Transverse colon (tissue), 4 donors: ENCODE results near the gene ARHGAP21. TPM values are rescaled to one million over a fixed set of nuclear protein-coding genes. Genes with fewer than 3 reads are reported as not detected.

Source experiments
- DNase-seq: peaks from one replicate; pipeline ENCODE4 v3.0.0-alpha.2; 2019
- H3K27ac ChIP-seq, 4 donors: fragments of 200-600 bp; sonication (generic); 2 replicates each; pipeline ENCODE4 v1.5.1; 2016 to 2018; ENCODE audit warnings: inconsistent platforms in 4 of 4
- H3K27me3 ChIP-seq: fragments of 200-600 bp; sonication (generic); 2 replicates; pipeline ENCODE4 v1.5.1; 2017; ENCODE audit warnings: inconsistent platforms
- H3K36me3 ChIP-seq, 4 donors: fragments of 200-600 bp; sonication (generic); 2 replicates each; pipeline ENCODE4 v1.5.1; 2017 to 2019; ENCODE audit warnings: inconsistent platforms in 4 of 4
- H3K4me1 ChIP-seq, 4 donors: fragments of 200-600 bp; sonication (generic); 2 replicates each; pipeline ENCODE4 v1.5.1; 2017 to 2020; ENCODE audit warnings: inconsistent platforms in 4 of 4
- H3K4me3 ChIP-seq, 4 donors: fragments of 200-600 bp; sonication (generic); 1 replicate in 1 of 4; 2 replicates in 3 of 4; pipeline versions ENCODE4 v1.5.1 to v1.6.1; 2017 to 2019; ENCODE audit warnings: inconsistent platforms in 4 of 4
- H3K9me3 ChIP-seq, 2 donors: fragments of 200-600 bp; sonication (generic); 2 replicates each; pipeline ENCODE4 v1.5.1; 2017 to 2019; ENCODE audit warnings: inconsistent platforms in 2 of 2
- EP300 ChIP-seq: sonication (generic); formaldehyde crosslinking; IDR thresholded peaks from one replicate; pipeline ENCODE4 v1.6.1; 2017; ENCODE audit warnings: antibody characterized with exemption, low read depth
- POLR2A ChIP-seq: fragments of 450-650 bp; IDR thresholded peaks from one replicate; pipeline ENCODE4 v1.6.1; 2016; ENCODE audit warnings: antibody characterized with exemption, mild to moderate bottlenecking, moderate library complexity
- POLR2AphosphoS5 ChIP-seq, 3 donors: sonication (generic); formaldehyde crosslinking; IDR thresholded peaks; one replicate each; pipeline ENCODE4 v1.6.1; 2016; ENCODE audit warnings: antibody characterized with exemption in 3 of 3
- WGBS, 2 donors: methylation state at CpG; one replicate each; pipeline ENCODE4 v1.1.5; 2018; ENCODE audit warnings: low coverage in 1 of 2; 5-methylcytosine and 5-hydroxymethylcytosine counted together
- in situ Hi-C, 4 donors: fragments of 200-750 bp; cut with MboI; loops; one replicate each; pipeline versions ENCODE4 v1.15.0 to v1.15.1; 2017; ENCODE audit warnings: low sequenced_read_pairs in 3 of 4, low pct_ligation_motif_present in 1 of 4, low pct_unique_long_range_greater_than_20kb in 1 of 4
- intact Hi-C: fragments of 100-400 bp; cut with DNase I; formaldehyde crosslinking; loops from one replicate; pipeline ENCODE4 v1.15.1; 2023; ENCODE audit warnings: low total_unique reads
- total RNA-seq, 4 donors: library from RNA; depleted of rRNA; stranded (reverse); fragments of >200 nt; gene quantifications; one replicate each; pipeline ENCODE4 v1.1.0, GENCODE V29; 2016
- TF ChIP-seq, protein P1 (sequence below), 5 experiments: fragments of 200-600 bp in 3 of 5; fragments of 450-650 bp in 2 of 5; sonication (generic) in 3 of 5; IDR thresholded peaks; 1 replicate in 2 of 5; 2 replicates in 3 of 5; pipeline ENCODE4 v1.5.1; 2016 to 2017; ENCODE audit warnings: antibody characterized with exemption in 5 of 5, inconsistent platforms in 3 of 5, mild to moderate bottlenecking in 2 of 5, moderate library complexity in 1 of 5

The ARHGAP21 gene
- total RNA-seq, 4 donors from 2014 or later: 62.8 to 94.1 (median 89.3) TPM

DNA sequence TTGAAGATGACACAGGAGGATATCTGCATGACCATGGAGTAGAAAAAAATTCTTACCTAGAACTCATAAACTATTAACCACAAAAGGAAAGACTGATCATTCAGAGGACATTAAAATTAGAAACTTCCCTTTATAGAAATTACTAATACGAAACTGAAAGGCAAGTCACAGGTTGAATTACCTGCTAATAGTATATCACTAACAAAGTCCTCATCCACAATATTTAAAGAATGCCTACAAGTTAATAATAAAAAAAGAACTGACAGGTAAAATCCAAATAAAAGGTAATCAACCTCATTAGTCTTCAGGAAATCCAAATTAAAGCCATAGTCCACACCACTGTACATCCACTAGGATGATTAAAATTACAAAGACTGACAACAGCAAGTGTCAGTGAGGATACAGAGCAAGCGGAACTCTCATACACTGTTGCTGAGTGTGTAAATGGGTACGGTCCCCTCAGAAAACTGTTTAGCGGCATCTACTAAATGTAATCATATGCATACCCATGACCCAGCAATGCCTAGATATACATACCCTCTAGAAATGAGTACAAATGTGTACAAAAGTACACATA lies 71.2 kb downstream of the ARHGAP21 start:
- Histone ChIP-seq H3K27me3 (no peaks in the 10 kb centered on the region), H3K27ac (no peak overlapping the region), H3K36me3 (no peaks in the 10 kb centered on the region), H3K4me3 (no peak overlapping the region), H3K9me3 (no peaks in the 10 kb centered on the region), H3K4me1 (peaks cover 0 to 7% (median 0%) of the 10 kb centered on the region in 4 donors)
- TF ChIP-seq POLR2A (no peak), POLR2AphosphoS5 (IDR thresholded peaks at IDR 0.05) (no peak), EP300 (no peak)
- TF ChIP-seq, protein P1, sequence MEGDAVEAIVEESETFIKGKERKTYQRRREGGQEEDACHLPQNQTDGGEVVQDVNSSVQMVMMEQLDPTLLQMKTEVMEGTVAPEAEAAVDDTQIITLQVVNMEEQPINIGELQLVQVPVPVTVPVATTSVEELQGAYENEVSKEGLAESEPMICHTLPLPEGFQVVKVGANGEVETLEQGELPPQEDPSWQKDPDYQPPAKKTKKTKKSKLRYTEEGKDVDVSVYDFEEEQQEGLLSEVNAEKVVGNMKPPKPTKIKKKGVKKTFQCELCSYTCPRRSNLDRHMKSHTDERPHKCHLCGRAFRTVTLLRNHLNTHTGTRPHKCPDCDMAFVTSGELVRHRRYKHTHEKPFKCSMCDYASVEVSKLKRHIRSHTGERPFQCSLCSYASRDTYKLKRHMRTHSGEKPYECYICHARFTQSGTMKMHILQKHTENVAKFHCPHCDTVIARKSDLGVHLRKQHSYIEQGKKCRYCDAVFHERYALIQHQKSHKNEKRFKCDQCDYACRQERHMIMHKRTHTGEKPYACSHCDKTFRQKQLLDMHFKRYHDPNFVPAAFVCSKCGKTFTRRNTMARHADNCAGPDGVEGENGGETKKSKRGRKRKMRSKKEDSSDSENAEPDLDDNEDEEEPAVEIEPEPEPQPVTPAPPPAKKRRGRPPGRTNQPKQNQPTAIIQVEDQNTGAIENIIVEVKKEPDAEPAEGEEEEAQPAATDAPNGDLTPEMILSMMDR (IDR thresholded peaks at IDR 0.05): no peak
- no peak for DNase-seq
- WGBS, 2 donors: 88 to 89% methylated on average over 4 of the region's 4 CpGs
- in situ Hi-C loops (no loop called here), intact Hi-C loops (no loop called here)

DNA sequence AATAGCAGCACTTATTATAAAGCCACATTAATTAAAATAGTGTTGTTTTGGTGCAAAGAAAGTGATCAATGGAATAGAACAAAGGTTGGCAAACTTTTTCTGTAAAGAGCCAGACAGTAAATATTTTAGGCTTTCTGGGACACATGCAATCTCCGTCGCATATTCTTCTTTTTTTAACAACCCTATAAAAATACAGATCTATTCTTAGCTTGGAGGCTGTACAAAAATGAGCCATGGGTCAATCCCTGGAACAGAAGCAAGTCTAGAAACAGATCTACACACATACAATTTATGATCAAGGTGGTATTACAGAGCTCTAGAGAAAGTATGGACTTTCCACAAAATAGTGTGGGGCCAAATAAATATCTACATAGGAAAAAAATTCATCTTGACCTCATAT lies 71.8 kb downstream of the ARHGAP21 start:
- 50 to 58% methylated on average over 2 of the region's 2 CpGs for WGBS, 2 donors
- DNase-seq: no peak
- TF ChIP-seq, protein P1 (IDR thresholded peaks at IDR 0.05): no peak
- TF ChIP-seq POLR2A (no peak), EP300 (no peak), POLR2AphosphoS5 (IDR thresholded peaks at IDR 0.05) (no peak)
- no peaks in the 10 kb centered on the region for H3K27me3 ChIP-seq
- H3K9me3 ChIP-seq: no peaks in the 10 kb centered on the region
- H3K4me3 ChIP-seq: no peak overlapping the region
- in situ Hi-C loops (no loop called here), intact Hi-C loops (no loop called here)
- peaks cover 0 to 7% (median 0%) of the 10 kb centered on the region in 4 donors for H3K4me1 ChIP-seq
- no peak overlapping the region for H3K27ac ChIP-seq
- H3K36me3 ChIP-seq: no peaks in the 10 kb centered on the region

DNA sequence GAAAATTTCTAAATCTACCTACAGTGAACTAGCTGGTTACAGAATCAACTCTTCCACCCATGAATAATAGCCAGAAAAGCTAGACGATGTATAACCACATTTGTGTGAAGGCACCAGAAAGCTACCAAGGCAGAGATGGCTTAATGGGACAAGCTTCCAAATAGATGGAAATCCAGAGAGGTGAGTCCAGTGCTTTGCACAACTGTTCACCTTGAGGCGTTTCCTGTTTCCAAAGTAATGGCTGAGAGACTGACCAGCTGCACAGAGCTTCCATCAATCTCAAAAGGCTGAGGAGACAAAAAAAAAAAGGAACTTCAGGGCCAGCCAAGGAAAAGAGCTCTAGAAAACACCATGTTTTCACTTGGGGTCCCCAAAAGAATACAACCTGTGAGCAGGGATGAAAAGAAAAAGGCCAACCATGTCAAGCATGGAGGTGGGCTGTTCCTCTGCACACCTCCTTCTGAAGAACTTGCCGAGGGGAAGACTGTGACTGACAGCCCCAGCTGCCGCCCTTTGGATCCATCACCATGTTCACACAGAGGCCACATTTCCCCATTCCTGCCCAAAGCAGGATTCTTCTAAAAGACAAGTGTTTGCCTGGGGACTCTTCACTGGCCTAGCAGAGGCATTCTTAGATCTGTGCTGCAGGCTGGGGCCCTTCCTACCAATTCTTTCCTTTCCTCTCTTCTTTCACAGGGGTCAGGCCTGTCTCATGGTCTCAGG lies 72.9 kb downstream of the ARHGAP21 start:
- Histone ChIP-seq H3K27ac (no peak overlapping the region), H3K9me3 (no peaks in the 10 kb centered on the region), H3K4me3 (no peak overlapping the region), H3K4me1 (peaks cover 0 to 11% (median 0%) of the 10 kb centered on the region in 4 donors), H3K36me3 (no peaks in the 10 kb centered on the region), H3K27me3 (no peaks in the 10 kb centered on the region)
- intact Hi-C loops (no loop called here), in situ Hi-C loops (no loop called here)
- no peak for DNase-seq
- TF ChIP-seq POLR2A: no peak
- TF ChIP-seq, protein P1 (IDR thresholded peaks at IDR 0.05): no peak
- WGBS, 2 donors: 83 to 95% methylated on average over 4 of the region's 4 CpGs

DNA sequence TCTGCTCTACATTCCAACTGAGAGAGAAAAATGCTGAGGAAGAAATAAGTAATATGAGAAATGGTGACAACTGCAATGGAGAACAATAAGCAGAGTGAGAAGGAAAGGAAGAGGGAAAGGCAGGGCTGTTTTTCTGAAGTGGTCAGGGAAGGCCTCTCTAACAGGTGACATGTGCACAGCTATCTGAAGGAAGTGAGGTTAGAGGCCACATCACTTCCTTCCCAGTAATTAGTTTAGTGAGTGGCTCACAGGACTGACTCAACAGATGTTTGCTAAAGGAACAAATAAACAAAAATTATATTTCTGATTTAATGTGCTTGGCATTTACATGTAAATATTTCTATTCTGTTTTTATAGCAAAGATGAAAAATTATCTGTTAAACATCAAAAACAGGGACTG lies 77.9 kb downstream of the ARHGAP21 start:
- no peaks in the 10 kb centered on the region for H3K27me3 ChIP-seq
- in situ Hi-C loops (loop anchor here (10.0 to 25.0 kb wide), 4 partner anchors 317 to 442 kb away; partner anchors contain the start of gene PRTFDC1 (in 1 of the 4)), intact Hi-C loops (no loop called here)
- TF ChIP-seq, protein P1 (IDR thresholded peaks at IDR 0.05): no peak
- TF ChIP-seq POLR2AphosphoS5 (IDR thresholded peaks at IDR 0.05): no peak
- no peak for TF ChIP-seq EP300
- TF ChIP-seq POLR2A: no peak
- no peak overlapping the region for H3K4me3 ChIP-seq
- peaks cover 5 to 23% (median 8%) of the 10 kb centered on the region in 4 donors for H3K4me1 ChIP-seq
- no peaks in the 10 kb centered on the region for H3K36me3 ChIP-seq
- no peak overlapping the region for H3K27ac ChIP-seq
- no peaks in the 10 kb centered on the region for H3K9me3 ChIP-seq
- no peak for DNase-seq
